B cell (primary cell): Measurements from ENCODE around the gene ZBTB2. TPM values are rescaled to one million over a fixed set of nuclear protein-coding genes. Genes with fewer than 3 reads are reported as not detected.

Experiments used
- ATAC-seq: fragments of 200-7000 bp; cut with Tn5 transposase; one replicate; pipeline ENCODE4 v1.10.0; 2021; ENCODE audit warnings: low read depth, mild to moderate bottlenecking, moderate number of reproducible peaks, moderate library complexity
- CTCF ChIA-PET: fragments of 350-600 bp; sonication (Branson Sonifier 250); formaldehyde crosslinking; loops from one replicate; lab custom pipeline; 2021; ENCODE audit warnings: antibody characterized with exemption, inconsistent platforms; lab: Charles Lee
- POLR2A ChIA-PET: fragments of 350-600 bp; sonication (Branson Sonifier 250); formaldehyde crosslinking; loops from one replicate; lab custom pipeline; 2021; ENCODE audit warnings: antibody characterized with exemption; lab: Charles Lee
- DNase-seq: peaks from one replicate; pipeline ENCODE4 v3.0.0; 2013
- H2AFZ ChIP-seq: 2 replicates; pipeline ENCODE4 v1.6.1; 2012; ENCODE audit warnings: mild to moderate bottlenecking, low read depth, low read length; ENCODE audit not compliant: insufficient read depth, poor library complexity, severe bottlenecking
- H3K27ac ChIP-seq, 2 donors: 1 replicate in 1 of 2; 2 replicates in 1 of 2; pipeline ENCODE4 v1.5.1; 2012 to 2013; ENCODE audit warnings: low read length in 2 of 2, mild to moderate bottlenecking in 2 of 2, moderate library complexity in 1 of 2
- H3K27me3 ChIP-seq, 4 experiments: fragments of 200-600 bp in 1 of 4; sonication (generic) in 1 of 4; replicated peaks in 1 of 4; 1 replicate in 2 of 4; 2 replicates in 2 of 4; pipeline versions ENCODE4 v1.6.1 to v1.7.0; 2013 to 2016; ENCODE audit warnings: low read length in 3 of 4, mild to moderate bottlenecking in 2 of 4, mixed read lengths in 1 of 4, moderate library complexity in 1 of 4; ENCODE audit not compliant: insufficient read depth in 4 of 4, control insufficient read depth in 3 of 4; ENCODE audit errors: control extremely low read depth in 1 of 4
- H3K36me3 ChIP-seq, 2 experiments: replicated peaks in 1 of 2; 1 replicate in 1 of 2; 2 replicates in 1 of 2; pipeline versions ENCODE4 v1.6.1 to v1.7.1; 2013; ENCODE audit warnings: low read length in 1 of 2; ENCODE audit not compliant: insufficient read depth in 2 of 2, control insufficient read depth in 1 of 2; ENCODE audit errors: control extremely low read depth in 1 of 2, extremely low read depth in 1 of 2
- H3K4me1 ChIP-seq, 2 donors: fragments of 200-600 bp in 1 of 2; sonication (generic) in 1 of 2; 1 replicate in 1 of 2; 2 replicates in 1 of 2; pipeline versions ENCODE4 v1.5.1 to v1.6.1; 2013 to 2017; ENCODE audit warnings: low read length in 2 of 2; ENCODE audit not compliant: control insufficient read depth in 2 of 2, insufficient read depth in 2 of 2
- H3K4me2 ChIP-seq: replicated peaks from 2 replicates; pipeline ENCODE3; 2012; ENCODE audit warnings: mild to moderate bottlenecking, low read depth, low read length; ENCODE audit not compliant: poor library complexity, severe bottlenecking
- H3K4me3 ChIP-seq, 5 experiments: fragments of 200-600 bp in 1 of 5; sonication (generic) in 1 of 5; 1 replicate in 3 of 5; 2 replicates in 2 of 5; pipeline versions ENCODE4 v1.5.1 to v1.7.0; 2011 to 2016; ENCODE audit warnings: low read length in 4 of 5, mild to moderate bottlenecking in 4 of 5, low read depth in 2 of 5, control low read depth in 1 of 5, moderate library complexity in 1 of 5; ENCODE audit not compliant: insufficient read depth in 1 of 5; ENCODE audit errors: control extremely low read depth in 1 of 5, extremely low read depth in 1 of 5
- H3K79me2 ChIP-seq: fragments of 200-600 bp; sonication (generic); one replicate; pipeline ENCODE4 v1.6.0; 2016; ENCODE audit warnings: low read length; ENCODE audit not compliant: control insufficient read depth, insufficient read depth
- H3K9ac ChIP-seq: fragments of 200-600 bp; sonication (generic); 2 replicates; pipeline ENCODE4 v1.6.1; 2017; ENCODE audit warnings: mild to moderate bottlenecking, low read length, moderate library complexity
- H3K9me3 ChIP-seq, 3 donors: one replicate each; pipeline versions ENCODE4 v1.6.1 to v1.7.1; 2013; ENCODE audit warnings: low read length in 2 of 3; ENCODE audit not compliant: control insufficient read depth in 2 of 3, insufficient read depth in 1 of 3; ENCODE audit errors: control extremely low read depth in 1 of 3
- H4K20me1 ChIP-seq: 2 replicates; pipeline ENCODE4 v1.6.0; 2012; ENCODE audit warnings: mild to moderate bottlenecking, low read length; ENCODE audit not compliant: insufficient read depth, control insufficient read depth, poor library complexity, severe bottlenecking
- H3K27ac Mint-ChIP-seq: one replicate; pipeline ENCODE4 v1.8.0; 2021; ENCODE audit warnings: mixed read lengths
- H3K27me3 Mint-ChIP-seq: one replicate; pipeline ENCODE4 v1.8.0; 2021; ENCODE audit warnings: mixed read lengths
- H3K4me1 Mint-ChIP-seq: one replicate; pipeline ENCODE4 v1.8.0; 2021; ENCODE audit warnings: mixed read lengths
- H3K4me3 Mint-ChIP-seq: one replicate; pipeline ENCODE4 v1.8.0; 2021; ENCODE audit warnings: mixed read lengths
- H3K9me3 Mint-ChIP-seq: one replicate; pipeline ENCODE4 v1.8.0; 2022; ENCODE audit warnings: mixed read lengths; ENCODE audit not compliant: insufficient read depth
- EZH2 ChIP-seq: IDR thresholded peaks from 2 replicates; pipeline ENCODE4 v1.6.1; 2012; ENCODE audit warnings: borderline replicate concordance, low read depth, mild to moderate bottlenecking, moderate library complexity, low read length; ENCODE audit not compliant: insufficient read depth, poor library complexity, severe bottlenecking
- WGBS: methylation state at CpG from one replicate; pipeline ENCODE4 v1.1.5; 2013; ENCODE audit warnings: missing lambda C conversion rate; ENCODE audit not compliant: insufficient coverage; 5-methylcytosine and 5-hydroxymethylcytosine counted together
- intact Hi-C: fragments of 100-400 bp; cut with micrococcal nuclease; formaldehyde crosslinking; loops from one replicate; pipeline ENCODE4 v1.10.0; 2022
- polyA plus RNA-seq: library from polyadenylated mRNA; depleted of rRNA; stranded (reverse); fragments of >200 nt; gene quantifications from 2 replicates; pipeline ENCODE4 v1.2.3, GENCODE V29; 2012
- total RNA-seq, 2 donors: library from RNA; stranded (reverse); fragments of 120-200 nt in 1 of 2; gene quantifications; 1 replicate in 1 of 2; 2 replicates in 1 of 2; pipeline versions ENCODE4 v1.2.3 to v1.2.4, GENCODE V29; 2013 to 2022
- TF ChIP-seq, protein P1 (sequence below): fragments of 200-600 bp; IDR thresholded peaks from one replicate; pipeline ENCODE4 v1.8.0; 2022; ENCODE audit warnings: antibody characterized with exemption, mild to moderate bottlenecking

The ZBTB2 gene
- total and polyA plus RNA-seq, 2 donors (not counting 1 experiment from before 2014, with no cell fraction given) = 15.9 to 17.6 TPM

DNA sequence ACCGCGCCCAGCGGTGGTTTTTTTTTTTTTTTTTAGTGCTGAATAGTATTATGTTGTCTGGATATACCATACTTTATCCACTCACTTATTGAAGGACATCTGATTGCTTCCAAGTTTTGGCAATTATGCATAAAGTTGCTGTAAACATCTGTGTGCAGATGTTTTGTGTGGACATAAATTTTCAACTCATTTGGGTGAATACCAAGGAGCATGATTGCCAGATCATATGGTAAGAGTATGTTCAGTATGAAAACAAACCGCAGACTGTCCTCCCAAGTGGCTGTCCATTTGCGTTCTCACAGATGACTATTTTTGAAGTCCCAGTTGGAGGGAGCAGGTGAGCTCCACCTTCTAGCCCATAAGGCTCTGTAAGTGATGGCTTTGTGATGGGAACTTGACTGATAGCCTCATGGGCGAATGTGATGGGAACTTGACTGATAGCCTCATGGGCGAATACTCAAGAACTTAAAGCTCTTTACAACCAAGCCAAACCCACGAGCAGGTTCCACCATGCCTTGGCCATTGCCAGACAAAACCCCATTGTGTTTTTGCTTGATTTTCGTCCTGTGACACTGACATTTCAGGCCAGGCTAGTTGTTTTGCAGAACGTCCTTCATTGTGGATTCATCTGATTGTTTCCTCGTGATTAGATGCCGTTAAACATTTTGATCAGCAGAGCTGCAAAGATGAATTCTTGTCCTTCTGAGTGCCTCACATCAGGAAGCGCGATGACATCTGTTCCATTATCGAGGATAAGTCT lies 51.0 kb downstream of the ZBTB2 start:
- 97% methylated on average over 10 of the region's 15 CpGs for WGBS
- Histone ChIP-seq H3K4me3 (no peak overlapping the region), H3K9ac (no peak overlapping the region), H4K20me1 (no peaks in the 10 kb centered on the region), H3K4me2 (no peak overlapping the region), H3K27me3 (peaks cover 0 to 2% (median 0%) of the 10 kb centered on the region in 4 experiments), H3K79me2 (no peaks in the 10 kb centered on the region), H3K36me3 (no peaks in the 10 kb centered on the region), H2AFZ (no peak overlapping the region), H3K27ac (no peak overlapping the region), H3K4me1 (no peaks in the 10 kb centered on the region), H3K9me3 (peaks cover 0 to 5% (median 4%) of the 10 kb centered on the region in 3 donors)
- Mint-ChIP-seq H3K27ac (no peak overlapping the region), H3K27me3 (peaks cover 16% of the 10 kb centered on the region), H3K9me3 (peaks cover 2% of the 10 kb centered on the region), H3K4me1 (no peaks in the 10 kb centered on the region), H3K4me3 (no peak overlapping the region)
- no peak for TF ChIP-seq EZH2
- TF ChIP-seq, protein P1, sequence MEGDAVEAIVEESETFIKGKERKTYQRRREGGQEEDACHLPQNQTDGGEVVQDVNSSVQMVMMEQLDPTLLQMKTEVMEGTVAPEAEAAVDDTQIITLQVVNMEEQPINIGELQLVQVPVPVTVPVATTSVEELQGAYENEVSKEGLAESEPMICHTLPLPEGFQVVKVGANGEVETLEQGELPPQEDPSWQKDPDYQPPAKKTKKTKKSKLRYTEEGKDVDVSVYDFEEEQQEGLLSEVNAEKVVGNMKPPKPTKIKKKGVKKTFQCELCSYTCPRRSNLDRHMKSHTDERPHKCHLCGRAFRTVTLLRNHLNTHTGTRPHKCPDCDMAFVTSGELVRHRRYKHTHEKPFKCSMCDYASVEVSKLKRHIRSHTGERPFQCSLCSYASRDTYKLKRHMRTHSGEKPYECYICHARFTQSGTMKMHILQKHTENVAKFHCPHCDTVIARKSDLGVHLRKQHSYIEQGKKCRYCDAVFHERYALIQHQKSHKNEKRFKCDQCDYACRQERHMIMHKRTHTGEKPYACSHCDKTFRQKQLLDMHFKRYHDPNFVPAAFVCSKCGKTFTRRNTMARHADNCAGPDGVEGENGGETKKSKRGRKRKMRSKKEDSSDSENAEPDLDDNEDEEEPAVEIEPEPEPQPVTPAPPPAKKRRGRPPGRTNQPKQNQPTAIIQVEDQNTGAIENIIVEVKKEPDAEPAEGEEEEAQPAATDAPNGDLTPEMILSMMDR = no peak
- no peak for ATAC-seq
- DNase-seq = no peak
- intact Hi-C loops = no loop called here
- ChIA-PET POLR2A (no interaction called here), CTCF (no interaction called here)

DNA sequence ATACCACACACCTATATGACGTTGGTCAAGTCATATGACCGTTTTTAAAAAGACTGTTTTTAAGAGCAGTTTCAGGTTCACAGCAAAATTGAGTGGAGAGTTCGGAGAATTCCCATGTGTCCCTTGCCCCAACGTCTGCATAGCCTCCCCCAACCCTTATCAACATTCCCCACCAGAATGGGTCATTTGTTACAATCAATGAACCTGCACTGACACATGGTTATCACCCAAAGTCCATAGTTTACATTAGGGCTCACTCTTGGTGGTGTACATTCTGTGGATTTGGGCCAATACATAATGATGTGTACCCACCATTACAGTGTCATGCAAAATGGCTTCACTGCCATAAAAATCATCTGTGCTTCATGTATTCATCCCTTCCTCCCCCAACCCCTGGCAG lies 52.0 kb downstream of the ZBTB2 start:
- peaks cover 3% of the 10 kb centered on the region for H3K4me1 Mint-ChIP-seq
- TF ChIP-seq, protein P1 = no peak
- TF ChIP-seq EZH2 = no peak
- Histone ChIP-seq H3K9me3 (peaks cover 0 to 5% (median 4%) of the 10 kb centered on the region in 3 donors), H3K27ac (no peak overlapping the region), H3K4me3 (no peak overlapping the region), H3K4me2 (no peak overlapping the region), H3K9ac (no peak overlapping the region), H3K79me2 (no peaks in the 10 kb centered on the region), H3K27me3 (no peaks in the 10 kb centered on the region), H2AFZ (no peak overlapping the region), H4K20me1 (no peaks in the 10 kb centered on the region), H3K4me1 (no peaks in the 10 kb centered on the region), H3K36me3 (no peaks in the 10 kb centered on the region)
- 95% methylated on average over 3 of the region's 4 CpGs for WGBS
- ChIA-PET POLR2A (no interaction called here), CTCF (no interaction called here)
- no peak overlapping the region for H3K27ac Mint-ChIP-seq
- ATAC-seq (no peak), DNase-seq (no peak)
- H3K9me3 Mint-ChIP-seq = peaks cover 2% of the 10 kb centered on the region
- H3K4me3 Mint-ChIP-seq = no peak overlapping the region
- H3K27me3 Mint-ChIP-seq = peaks cover 20% of the 10 kb centered on the region
- intact Hi-C loops = no loop called here
